HG02973 (cell line): Measurements from ENCODE around the gene PPP1CB.
"Not testable (repeated sequence)": the region's sequence is repeated elsewhere in the genome, so short reads cannot be mapped to it uniquely, and the experiment has no call there.

Experiments used
- ATAC-seq: cut with Tn5 transposase; IDR thresholded peaks from one replicate; pipeline ENCODE4 v1.9.1; 2021; ENCODE audit warnings: moderate library complexity; ENCODE audit not compliant: unreplicated experiment

PPP1CB gene

GRCh38 chr2:28742619-28743018, 9.0 kb upstream of the PPP1CB start:
- ATAC-seq: not testable (repeated sequence)

GRCh38 chr2:28745225-28745624, 6.4 kb upstream of the PPP1CB start:
- ATAC-seq: no peak

GRCh38 chr2:28745876-28746275, 5.8 kb upstream of the PPP1CB start:
- no peak for ATAC-seq

- ATAC-seq: no peak
Measured at GRCh38 chr2:28746429-28747111, 5.1 kb upstream of the PPP1CB start.

- no peak for ATAC-seq
Measured at GRCh38 chr2:28747714-28748113, 3.9 kb upstream of the PPP1CB start.

- ATAC-seq: no peak
Measured at GRCh38 chr2:28748176-28748575, 3.5 kb upstream of the PPP1CB start.

- ATAC-seq: no peak
Measured at GRCh38 chr2:28748941-28749340, 2.7 kb upstream of the PPP1CB start.

GRCh38 chr2:28749526-28749925, 2.1 kb upstream of the PPP1CB start:
- no peak for ATAC-seq

GRCh38 chr2:28750316-28751251, 1.0 kb upstream of the PPP1CB start:
- peak; percentile 1 for ATAC-seq

- peak; percentile 24 for ATAC-seq
Measured at GRCh38 chr2:28751956-28752630, 463 bp downstream of the PPP1CB start.

- ATAC-seq: no peak
Measured at GRCh38 chr2:28752631-28753376, 1.2 kb downstream of the PPP1CB start.

- ATAC-seq: no peak
Measured at GRCh38 chr2:28754321-28754720, 2.7 kb downstream of the PPP1CB start.

GRCh38 chr2:28755421-28755820, 3.8 kb downstream of the PPP1CB start:
- ATAC-seq: no peak

- no peak for ATAC-seq
Measured at GRCh38 chr2:28758459-28758858, 6.8 kb downstream of the PPP1CB start.

GRCh38 chr2:28761420-28761819, 9.8 kb downstream of the PPP1CB start:
- no peak for ATAC-seq

- ATAC-seq: no peak
Measured at GRCh38 chr2:28764909-28765711, 13.5 kb downstream of the PPP1CB start.

- ATAC-seq: no peak
Measured at GRCh38 chr2:28766070-28766469, 14.4 kb downstream of the PPP1CB start.

- ATAC-seq: no peak
Measured at GRCh38 chr2:28767337-28767736, 15.7 kb downstream of the PPP1CB start.

- no peak for ATAC-seq
Measured at GRCh38 chr2:28768422-28768821, 16.8 kb downstream of the PPP1CB start.

GRCh38 chr2:28768952-28769351, 17.3 kb downstream of the PPP1CB start:
- ATAC-seq: no peak
